Adrenal gland (tissue), 12 donors: ENCODE data around the gene SLCO1B3. TPM values are rescaled to one million over a fixed set of nuclear protein-coding genes. Genes with fewer than 3 reads are reported as not detected.
A peak's percentile ranks its signal among the peaks of the same experiment; 100 is the strongest.

Experiments
- DNase-seq, 7 donors: peaks; one replicate each; pipeline ENCODE4 v3.0.0-alpha.2; 2019 to 2020
- H3K27ac ChIP-seq, 5 donors: fragments of 200-600 bp; sonication (generic) in 4 of 5; 1 replicate in 3 of 5; 2 replicates in 2 of 5; pipeline versions ENCODE4 v1.5.1 to v1.8.0; 2016 to 2020; ENCODE audit warnings: mild to moderate bottlenecking in 1 of 5
- H3K27me3 ChIP-seq: fragments of 200-600 bp; 2 replicates; pipeline ENCODE4 v1.8.0; 2021
- H3K36me3 ChIP-seq, 2 donors: fragments of 200-600 bp; replicated peaks in 1 of 2; 1 replicate in 1 of 2; 2 replicates in 1 of 2; pipeline versions ENCODE4 v1.5.1 to v1.8.0; 2018 to 2022
- H3K4me1 ChIP-seq, 2 donors: fragments of 200-600 bp; replicated peaks in 1 of 2; 1 replicate in 1 of 2; 2 replicates in 1 of 2; pipeline versions ENCODE4 v1.5.1 to v1.8.0; 2018 to 2021
- H3K4me3 ChIP-seq, 4 donors: fragments of 200-600 bp; sonication (generic) in 3 of 4; one replicate each; pipeline ENCODE4 v1.5.1; 2016 to 2018
- H3K9me3 ChIP-seq, 3 donors: fragments of 200-600 bp; sonication (generic) in 1 of 3; replicated peaks in 1 of 3; 1 replicate in 2 of 3; 2 replicates in 1 of 3; pipeline versions ENCODE4 v1.5.1 to v1.8.0; 2016 to 2021
- CTCF ChIP-seq, 6 experiments: fragments of 450-650 bp in 4 of 6; fragments of 200-600 bp in 2 of 6; sonication (generic) in 1 of 6; IDR thresholded peaks; 1 replicate in 5 of 6; 2 replicates in 1 of 6; pipeline versions ENCODE4 v1.5.1 to v1.8.0; 2016 to 2021; ENCODE audit warnings: antibody characterized with exemption in 6 of 6, mild to moderate bottlenecking in 2 of 6, moderate library complexity in 1 of 6
- POLR2A ChIP-seq, 2 donors: fragments of 450-650 bp; IDR thresholded peaks; one replicate each; pipeline ENCODE4 v1.6.1; 2017; ENCODE audit warnings: antibody characterized with exemption in 2 of 2, mild to moderate bottlenecking in 2 of 2, moderate library complexity in 1 of 2
- WGBS, 4 donors: extraction: QIAGEN DNeasy Blood & Tissue Kit in 2 of 4; methylation state at CpG; one replicate each; pipeline versions ENCODE4 v1.1.5 to v1.1.7; 2013 to 2017; 5-methylcytosine and 5-hydroxymethylcytosine counted together
- intact Hi-C, 2 donors: fragments of 100-400 bp; cut with DNase I; formaldehyde crosslinking; loops; one replicate each; pipeline versions ENCODE4 v1.14.1 to v1.15.0; 2022 to 2023
- polyA plus RNA-seq, 3 donors: library from polyadenylated mRNA; stranded (reverse); fragments of 200-250 nt in 2 of 3; fragments of 350-450 nt in 1 of 3; fragmentation: Illumina TruSeq in 1 of 3; extraction: RNeasy Lipid Tissue Mini Kit (QIAGEN cat#74804) in 1 of 3; gene quantifications; one replicate each; pipeline ENCODE4 v1.2.3, GENCODE V29; 2013 to 2014
- total RNA-seq, 9 donors: library from RNA; depleted of rRNA in 4 of 9; stranded (reverse); fragments of >200 nt in 4 of 9; fragments of 120-200 nt in 1 of 9; fragmentation: NEBNext Ultra II Directional in 1 of 9; extraction: Animal tissue kit (Norgen Biotek cat#: 25700) in 1 of 9; gene quantifications; one replicate each; pipeline versions ENCODE4 v1.1.0 to v1.2.4, GENCODE V29; 2013 to 2023
- donor health status: healthy with polysubstance abuse.
- donor health status: Bipolar disorder and iron deficiency.
- donor health status: DM: yes; HTN: yes; CAD: no.
- donor health status: DM: no; HTN: no; CAD: no.
- donor health status: DM: no; HTN: no; CAD: no.
- donor health status: DM: yes; HTN: yes; CAD: no.

SLCO1B3 gene
- total and polyA plus RNA-seq, 12 donors: 0.07 TPM; not detected in 11

- Histone ChIP-seq H3K9me3 (no peaks in the 10 kb centered on the region), H3K36me3 (no peaks in the 10 kb centered on the region), H3K4me1 (peaks cover 0 to 4% of the 10 kb centered on the region in 2 donors), H3K27me3 (no peaks in the 10 kb centered on the region), H3K4me3 (no peak overlapping the region), H3K27ac (no peak overlapping the region)
- peak; percentile 68 to 90 (median 85) for DNase-seq
- no peak for TF ChIP-seq CTCF (IDR thresholded peaks at IDR 0.05)
- TF ChIP-seq POLR2A (IDR thresholded peaks at IDR 0.05): no peak
- intact Hi-C loops: no loop called here
Observed at GRCh38 chr12:20883288-20883687, 72.8 kb downstream of the SLCO1B3 start.

GRCh38 chr12:20885116-20885515, 74.6 kb downstream of the SLCO1B3 start:
- Histone ChIP-seq H3K27ac (no peak overlapping the region), H3K4me1 (peaks cover 0 to 4% of the 10 kb centered on the region in 2 donors), H3K9me3 (no peaks in the 10 kb centered on the region), H3K36me3 (no peaks in the 10 kb centered on the region), H3K4me3 (no peak overlapping the region), H3K27me3 (no peaks in the 10 kb centered on the region)
- TF ChIP-seq POLR2A (IDR thresholded peaks at IDR 0.05) (no peak), CTCF (IDR thresholded peaks at IDR 0.05) (no peak)
- intact Hi-C loops: no loop called here
- DNase-seq: no peak
- WGBS, 4 donors: 59 to 73% (median 61%) methylated on average over 1 of the region's 1 CpG

GRCh38 chr12:20885552-20885951, 75.0 kb downstream of the SLCO1B3 start:
- Histone ChIP-seq H3K4me3 (no peak overlapping the region), H3K4me1 (peaks cover 0 to 4% of the 10 kb centered on the region in 2 donors), H3K27me3 (no peaks in the 10 kb centered on the region), H3K9me3 (no peaks in the 10 kb centered on the region), H3K36me3 (no peaks in the 10 kb centered on the region), H3K27ac (no peak overlapping the region)
- 78 to 89% (median 78%) methylated on average over 2 of the region's 2 CpGs for WGBS, 4 donors
- no peak for DNase-seq
- intact Hi-C loops: no loop called here
- TF ChIP-seq POLR2A (IDR thresholded peaks at IDR 0.05) (no peak), CTCF (IDR thresholded peaks at IDR 0.05) (no peak)

GRCh38 chr12:20917269-20917668, 106.8 kb downstream of the SLCO1B3 start:
- TF ChIP-seq POLR2A (IDR thresholded peaks at IDR 0.05) (no peak), CTCF (IDR thresholded peaks at IDR 0.05) (no peak)
- WGBS, 4 donors: 65 to 80% (median 76%) methylated on average over 2 to 6 of the region's 6 CpGs

More at GRCh38 chr12:20917269-20917668, 106.8 kb downstream of the SLCO1B3 start:
- intact Hi-C loops: no loop called here
- DNase-seq: no peak
- Histone ChIP-seq H3K27ac (no peak overlapping the region), H3K4me1 (no peaks in the 10 kb centered on the region), H3K36me3 (no peaks in the 10 kb centered on the region), H3K4me3 (no peak overlapping the region), H3K9me3 (peaks cover 0 to 4% (median 0%) of the 10 kb centered on the region in 3 donors), H3K27me3 (no peaks in the 10 kb centered on the region)
